IPS-NIHi7 (cell line): ENCODE measurements around the gene TMEM91.
"Not testable (repeated sequence)": the region's sequence is repeated elsewhere in the genome, so short reads cannot be mapped to it uniquely, and the experiment has no call there.

Source experiments
- DNase-seq: peaks from one replicate; pipeline ENCODE4 v3.0.0; 2012; ENCODE audit warnings: mixed read lengths; ENCODE audit errors: extremely low spot score

TMEM91 gene

DNA sequence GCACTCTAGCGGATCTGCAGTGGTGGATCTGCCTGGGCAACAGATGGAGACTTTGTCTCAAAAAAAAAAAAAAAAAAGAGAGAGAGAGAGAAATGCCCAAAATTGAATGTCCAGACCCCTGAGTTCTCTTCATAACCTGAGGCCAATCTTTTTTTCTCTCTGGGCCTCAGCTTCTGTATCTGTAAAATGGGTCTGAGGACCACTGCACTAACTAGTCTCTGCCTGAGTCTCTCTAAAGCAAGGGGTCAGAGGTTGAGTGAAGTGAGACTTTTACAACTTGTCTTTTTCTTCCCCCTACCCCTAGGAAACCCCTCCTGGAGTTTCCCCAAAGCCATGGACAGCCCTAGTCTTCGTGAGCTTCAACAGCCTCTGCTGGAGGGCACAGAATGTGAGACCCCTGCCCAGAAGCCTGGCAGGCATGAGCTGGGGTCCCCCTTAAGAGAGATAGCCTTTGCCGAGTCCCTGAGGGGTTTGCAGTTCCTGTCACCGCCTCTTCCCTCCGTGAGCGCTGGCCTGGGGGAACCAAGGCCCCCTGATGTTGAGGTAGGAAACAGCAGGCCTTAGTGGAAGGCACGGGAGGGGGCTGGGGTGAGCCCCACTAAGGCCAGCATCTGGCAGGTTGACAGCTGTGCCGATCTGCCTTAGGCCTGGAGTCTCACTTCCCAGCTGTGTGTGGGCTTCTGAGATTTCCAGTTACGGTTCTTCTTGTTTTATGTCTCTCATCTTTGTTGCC is 1.8 kb downstream of the TMEM91 start:
- peak; percentile 69 for DNase-seq

DNA sequence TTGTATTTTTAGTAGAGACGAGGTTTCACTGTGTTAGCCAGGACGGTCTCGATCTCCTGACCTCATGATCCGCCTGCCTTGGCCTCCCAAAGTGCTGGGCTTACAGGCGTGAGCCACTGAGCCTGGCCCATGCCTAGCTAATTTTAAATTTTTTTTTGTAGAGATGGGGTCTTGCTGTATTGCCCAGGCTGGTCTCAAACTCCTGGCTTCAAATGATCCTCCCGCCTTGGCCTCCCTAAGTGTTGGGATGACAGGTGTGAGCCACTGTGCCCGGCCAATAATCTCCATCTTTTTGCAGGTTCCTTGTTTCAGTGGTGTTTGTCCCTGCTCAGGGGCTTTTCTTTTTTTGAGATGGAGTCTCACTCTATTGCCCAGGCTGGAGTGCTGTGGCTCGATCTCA is 5.2 kb downstream of the TMEM91 start:
- not testable (repeated sequence) for DNase-seq

- no peak for DNase-seq
These were observed 8.0 kb downstream of the TMEM91 start for GRCh38 chr19:41384351-41384750.

DNA sequence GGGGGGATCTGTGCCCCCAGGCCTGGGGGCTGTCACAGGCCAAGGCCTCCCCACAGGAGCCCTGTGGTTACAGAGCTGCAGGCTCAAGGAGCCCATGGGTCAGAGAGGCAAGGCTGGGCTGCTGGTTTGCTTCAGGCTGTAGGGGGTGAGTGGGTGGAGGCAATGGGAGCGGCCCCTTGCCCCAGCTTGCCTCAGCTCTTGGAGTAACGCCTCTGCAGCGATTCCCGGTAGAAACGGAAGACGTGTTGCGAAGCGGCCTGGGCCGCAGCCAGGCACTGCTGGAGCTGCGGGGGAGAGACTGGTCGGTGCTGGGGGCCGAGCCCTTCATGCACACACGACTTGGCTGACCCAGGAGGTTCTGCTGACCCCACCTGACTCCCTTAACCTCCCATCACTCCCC is 10.1 kb downstream of the TMEM91 start:
- DNase-seq = no peak

GRCh38 chr19:41391618-41392017 is 15.3 kb downstream of the TMEM91 start:
- DNase-seq = no peak

- no peak for DNase-seq
These were observed 16.4 kb downstream of the TMEM91 start for GRCh38 chr19:41392775-41393174.

DNA sequence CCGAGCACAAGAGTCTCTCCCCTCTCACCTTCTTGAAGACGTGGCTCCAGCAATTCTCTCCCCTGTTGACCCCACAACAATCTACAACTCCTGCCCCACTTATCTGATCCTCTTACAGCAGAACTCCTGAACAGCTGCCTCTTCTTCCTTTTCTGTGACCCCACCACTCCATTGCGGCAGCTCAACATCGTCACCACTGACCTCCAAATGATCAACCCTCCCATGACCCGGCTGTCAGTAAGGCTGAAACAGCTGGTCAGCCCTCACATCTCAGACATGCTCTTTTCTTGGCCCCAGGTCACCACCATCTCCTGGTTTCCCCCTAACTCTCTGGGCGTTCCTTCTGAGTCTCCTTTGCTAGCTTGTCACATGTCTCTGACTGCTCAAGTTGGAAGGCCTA is 19.0 kb downstream of the TMEM91 start:
- DNase-seq = no peak

- peak; percentile 99 for DNase-seq
These were observed 21.0 kb downstream of the TMEM91 start, which contains the start of the genes BCKDHA and EXOSC5 for GRCh38 chr19:41397086-41398049. Gene BCKDHA, plus strand, starts transcription at chr19:41397818. Its CDS starts 10 bp downstream, at chr19:41397828. Gene EXOSC5, minus strand, starts transcription at chr19:41397359. Its CDS starts 31 bp downstream, at chr19:41397328.

DNA sequence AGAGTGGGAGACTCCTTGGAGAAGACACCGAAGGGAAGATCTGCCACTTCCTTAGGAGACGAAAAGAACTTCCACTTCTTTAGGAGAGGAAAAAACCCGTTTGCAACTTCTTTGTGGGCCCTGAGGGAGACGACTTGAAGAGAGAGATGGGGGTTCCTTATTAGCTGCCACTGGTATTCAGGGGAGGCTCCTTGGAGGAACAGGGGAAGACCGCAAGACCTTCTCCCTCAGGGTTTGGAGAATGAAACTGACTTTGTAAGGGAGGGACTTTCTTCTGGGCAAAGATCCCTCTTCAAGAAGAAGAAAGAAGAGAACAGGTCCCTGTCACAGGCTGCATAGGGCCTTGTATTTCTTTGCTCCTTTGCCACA is 21.7 kb downstream of the TMEM91 start:
- no peak for DNase-seq

DNA sequence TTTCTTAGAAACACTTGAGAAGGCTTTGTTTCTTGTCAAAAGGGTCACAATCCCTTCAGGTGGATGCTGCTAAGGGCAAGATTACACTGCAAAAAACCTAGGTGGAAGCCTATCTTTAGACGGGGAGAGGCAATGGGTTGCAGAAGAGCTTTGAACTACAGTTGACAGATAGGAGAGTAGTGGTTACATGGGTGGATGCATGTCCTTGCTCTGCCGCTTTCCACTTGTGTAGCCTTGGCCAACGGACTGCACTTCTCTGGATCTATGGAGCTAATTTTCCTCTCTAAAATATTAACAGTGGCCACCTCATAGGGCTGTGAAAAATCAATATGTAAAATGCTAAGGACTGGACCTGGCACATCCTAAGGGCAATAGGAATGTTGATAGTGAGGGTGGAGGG is 22.3 kb downstream of the TMEM91 start:
- no peak for DNase-seq

DNA sequence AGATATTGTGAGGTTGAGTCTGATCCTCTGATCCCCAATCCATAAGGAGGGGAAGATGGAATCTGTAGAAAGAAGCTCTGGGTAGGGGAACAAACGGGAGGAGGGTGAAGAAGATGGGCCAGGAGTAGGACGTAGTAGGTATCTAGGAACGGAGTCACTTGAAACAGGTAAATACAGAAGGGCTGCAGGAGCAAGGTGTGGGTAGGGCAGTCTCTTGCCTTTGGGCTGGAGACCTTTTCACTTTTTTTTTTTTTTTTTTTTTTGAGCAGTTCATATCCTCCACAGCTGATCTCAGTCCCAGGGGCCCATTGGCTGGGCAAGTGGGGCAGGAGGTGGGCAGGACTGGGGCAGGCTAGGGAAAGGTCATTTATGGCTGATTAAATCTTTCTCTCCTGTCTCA is 22.8 kb downstream of the TMEM91 start:
- no peak for DNase-seq

GRCh38 chr19:41399525-41399924 is 23.2 kb downstream of the TMEM91 start:
- no peak for DNase-seq

DNA sequence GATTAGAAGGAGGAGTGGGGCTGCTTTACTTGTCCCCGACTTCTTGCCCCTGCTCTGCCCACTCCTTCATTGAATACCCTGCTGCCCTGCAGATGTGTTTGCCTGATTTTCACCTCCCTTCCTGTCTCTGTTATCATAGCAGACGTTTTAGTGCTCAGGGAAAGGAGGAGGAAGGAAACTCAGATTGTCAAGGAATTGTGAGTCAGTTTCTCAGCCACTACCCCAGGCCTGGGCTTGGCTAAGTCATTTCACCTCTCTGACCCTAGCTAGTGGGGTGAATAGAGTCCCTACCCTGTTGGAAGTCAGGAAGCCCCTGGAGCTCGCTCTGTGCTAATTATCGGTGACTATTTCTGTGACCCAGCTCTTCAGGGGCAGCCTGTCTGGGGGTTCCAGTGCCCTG is 25.1 kb downstream of the TMEM91 start:
- DNase-seq = no peak

GRCh38 chr19:41402010-41402409 is 25.7 kb downstream of the TMEM91 start:
- no peak for DNase-seq

GRCh38 chr19:41403181-41403970 is 27.0 kb downstream of the TMEM91 start:
- DNase-seq = no peak

DNA sequence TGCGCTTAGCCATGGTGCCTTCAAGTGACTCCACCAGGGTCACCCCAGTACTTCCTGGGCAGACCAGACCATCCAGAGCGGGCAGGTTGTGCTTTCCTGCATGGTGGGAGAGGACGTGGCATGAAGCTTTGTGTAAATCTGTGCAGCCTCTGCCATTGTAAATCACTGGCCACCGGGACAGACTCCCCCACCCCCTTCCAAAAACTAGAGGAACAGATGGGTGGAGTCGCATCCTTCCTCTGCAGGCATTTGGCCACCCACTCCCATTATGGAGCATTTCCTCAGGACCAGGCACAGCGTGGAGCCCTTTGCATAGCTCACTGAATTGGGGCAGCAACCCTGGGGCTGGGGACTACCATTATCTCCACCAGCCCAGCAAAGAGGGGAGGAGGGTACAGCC is 29.4 kb downstream of the TMEM91 start:
- no peak for DNase-seq

GRCh38 chr19:41407271-41407670 is 30.9 kb downstream of the TMEM91 start:
- DNase-seq = no peak

DNA sequence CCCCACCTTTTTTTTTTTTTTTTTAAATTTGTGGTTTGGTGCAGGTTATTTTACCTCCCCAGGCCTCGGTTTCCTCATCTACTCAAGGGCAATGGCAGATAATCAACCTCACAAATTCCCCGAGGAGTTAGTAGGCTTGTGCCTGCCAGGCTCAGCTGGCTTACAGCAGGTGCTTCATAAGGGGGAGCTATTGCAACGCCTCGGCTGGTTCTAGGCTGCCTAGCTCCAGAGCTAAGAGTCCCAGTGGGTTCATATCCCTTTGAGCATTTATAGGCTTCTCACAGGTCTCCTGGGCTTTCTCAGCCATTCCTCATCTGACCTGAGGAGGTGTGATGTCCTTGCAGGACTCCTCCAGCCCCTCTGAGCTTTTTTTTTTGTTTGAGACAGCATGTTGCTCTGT is 31.9 kb downstream of the TMEM91 start:
- DNase-seq = peak; percentile 55

- DNase-seq = not testable (repeated sequence)
These were observed 32.5 kb downstream of the TMEM91 start for GRCh38 chr19:41408846-41409245.

GRCh38 chr19:41409288-41409687 is 33.0 kb downstream of the TMEM91 start:
- DNase-seq = no peak

DNA sequence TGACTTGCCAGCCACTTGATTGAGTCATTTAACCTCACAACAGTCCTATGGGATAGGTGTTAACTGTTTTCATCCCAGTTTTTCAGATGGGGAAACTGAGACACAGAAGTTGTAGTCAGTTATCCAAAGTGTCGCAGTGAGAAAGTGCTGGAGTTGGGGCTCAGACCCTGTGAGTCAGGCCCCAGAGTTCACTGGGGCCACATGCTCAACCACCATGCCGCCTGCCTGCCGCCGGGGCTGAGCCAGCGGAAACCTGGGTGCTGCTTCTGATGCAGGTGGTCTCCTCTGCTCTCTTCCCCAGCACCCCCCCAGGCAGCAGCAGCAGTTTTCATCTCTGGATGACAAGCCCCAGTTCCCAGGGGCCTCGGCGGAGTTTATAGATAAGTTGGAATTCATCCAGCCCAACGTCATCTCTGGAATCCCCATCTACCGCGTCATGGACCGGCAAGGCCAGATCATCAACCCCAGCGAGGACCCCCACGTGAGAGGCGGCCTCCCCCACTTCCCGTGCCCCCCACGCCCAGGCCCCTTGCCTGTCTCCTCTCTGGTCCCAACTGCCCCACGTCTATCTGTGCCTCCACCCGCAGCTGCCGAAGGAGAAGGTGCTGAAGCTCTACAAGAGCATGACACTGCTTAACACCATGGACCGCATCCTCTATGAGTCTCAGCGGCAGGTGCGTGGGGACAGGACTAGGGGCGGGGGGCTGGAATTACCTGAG is 34.2 kb downstream of the TMEM91 start:
- no peak for DNase-seq
